Measurements from ENCODE around the gene DIO3. TPM values are rescaled to one million over a fixed set of nuclear protein-coding genes. Genes with fewer than 3 reads are reported as not detected.
A peak's percentile ranks its signal among the peaks of the same experiment; 100 is the strongest.

The DIO3 gene
- total and polyA plus RNA-seq, 8 donors, result 0.12 to 2.1 (median 0.79) TPM

DNA sequence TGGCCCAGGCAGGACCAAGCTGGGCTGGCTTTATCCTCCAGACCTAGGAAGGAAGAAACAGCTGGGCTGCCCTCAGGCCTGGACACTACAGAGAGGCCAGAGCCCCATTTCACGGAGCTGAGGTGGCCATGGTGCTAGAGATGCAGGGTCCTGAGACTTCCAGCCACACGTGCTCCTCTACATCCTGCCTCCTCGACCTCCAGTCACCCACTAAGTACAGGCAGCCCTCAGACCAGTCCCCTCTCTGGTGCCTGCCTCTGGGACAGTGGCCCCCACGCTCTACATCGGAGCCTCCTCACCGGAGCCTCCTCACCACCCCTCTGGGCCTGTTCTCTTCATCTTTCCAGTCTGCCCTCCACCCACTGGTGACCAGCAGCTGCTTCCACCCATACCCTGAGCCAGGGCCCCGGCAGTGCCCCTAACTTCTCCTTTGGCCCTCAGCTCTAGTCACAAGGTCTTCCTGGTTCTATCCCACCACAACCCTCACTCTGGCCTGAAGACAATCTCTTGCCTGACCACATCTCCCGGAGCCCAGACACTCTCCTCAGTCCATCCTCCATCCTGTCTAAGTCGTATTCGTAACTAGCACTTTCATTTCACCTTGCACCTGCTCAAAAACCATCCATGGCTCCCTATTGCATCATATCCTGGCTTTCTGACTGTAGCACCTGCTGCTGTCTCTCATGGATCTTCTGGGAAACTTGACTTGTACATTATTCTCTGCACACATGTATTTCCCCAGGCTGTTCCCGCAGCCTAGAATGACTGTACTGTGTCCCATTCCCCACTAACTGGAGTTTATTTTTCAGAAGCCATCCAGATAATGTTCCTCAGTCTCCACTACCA, 43.9 kb downstream of the DIO3 start:
- intact Hi-C loops (cut with DNase I), result no loop called here
- peak in 3 of 6 donors; percentile 3 to 22 (median 4) for DNase-seq
- WGBS, 2 donors, result 78 to 89% methylated on average over 11 of the region's 11 CpGs
- ATAC-seq, result no peak
- no peak overlapping the region for H3K27ac ChIP-seq
- no peaks in the 10 kb centered on the region for H3K9me3 ChIP-seq
- no peaks in the 10 kb centered on the region for H3K4me1 ChIP-seq
- no peak overlapping the region for H3K4me3 ChIP-seq
- TF ChIP-seq, protein P1, sequence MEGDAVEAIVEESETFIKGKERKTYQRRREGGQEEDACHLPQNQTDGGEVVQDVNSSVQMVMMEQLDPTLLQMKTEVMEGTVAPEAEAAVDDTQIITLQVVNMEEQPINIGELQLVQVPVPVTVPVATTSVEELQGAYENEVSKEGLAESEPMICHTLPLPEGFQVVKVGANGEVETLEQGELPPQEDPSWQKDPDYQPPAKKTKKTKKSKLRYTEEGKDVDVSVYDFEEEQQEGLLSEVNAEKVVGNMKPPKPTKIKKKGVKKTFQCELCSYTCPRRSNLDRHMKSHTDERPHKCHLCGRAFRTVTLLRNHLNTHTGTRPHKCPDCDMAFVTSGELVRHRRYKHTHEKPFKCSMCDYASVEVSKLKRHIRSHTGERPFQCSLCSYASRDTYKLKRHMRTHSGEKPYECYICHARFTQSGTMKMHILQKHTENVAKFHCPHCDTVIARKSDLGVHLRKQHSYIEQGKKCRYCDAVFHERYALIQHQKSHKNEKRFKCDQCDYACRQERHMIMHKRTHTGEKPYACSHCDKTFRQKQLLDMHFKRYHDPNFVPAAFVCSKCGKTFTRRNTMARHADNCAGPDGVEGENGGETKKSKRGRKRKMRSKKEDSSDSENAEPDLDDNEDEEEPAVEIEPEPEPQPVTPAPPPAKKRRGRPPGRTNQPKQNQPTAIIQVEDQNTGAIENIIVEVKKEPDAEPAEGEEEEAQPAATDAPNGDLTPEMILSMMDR (IDR thresholded peaks at IDR 0.05), result no peak
- FAIRE-seq, result no peak
- H3K27me3 ChIP-seq, result peaks cover 0 to 4% (median 0%) of the 10 kb centered on the region in 4 donors
- no peaks in the 10 kb centered on the region for H3K36me3 ChIP-seq

DNA sequence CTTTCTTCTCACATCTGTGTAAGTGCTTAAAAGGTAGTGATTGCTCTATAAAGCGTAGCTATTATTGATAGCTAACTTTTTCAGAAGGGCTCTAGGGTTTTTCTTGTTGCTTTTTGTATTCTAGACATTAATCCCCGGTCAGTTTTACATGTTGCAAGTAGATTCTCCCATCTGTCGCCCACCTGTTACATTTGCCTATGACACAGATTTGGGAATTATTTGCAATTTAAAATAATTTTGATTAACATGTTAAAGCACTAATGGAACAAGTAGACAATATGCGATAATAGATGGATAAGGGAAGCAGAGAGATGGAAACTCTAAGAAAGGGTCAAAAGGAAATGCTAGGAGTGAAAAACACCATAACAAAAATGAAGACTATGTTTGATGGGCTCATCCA, 44.5 kb downstream of the DIO3 start:
- TF ChIP-seq, protein P1 (IDR thresholded peaks at IDR 0.05), result no peak
- intact Hi-C loops (cut with DNase I), result no loop called here
- ATAC-seq (no peak), FAIRE-seq (no peak), DNase-seq (no peak)
- no peaks in the 10 kb centered on the region for H3K4me1 ChIP-seq
- H3K9me3 ChIP-seq, result no peaks in the 10 kb centered on the region
- H3K36me3 ChIP-seq, result no peaks in the 10 kb centered on the region
- WGBS, 2 donors, result 75 to 85% methylated on average over 4 of the region's 4 CpGs
- H3K4me3 ChIP-seq, result no peak overlapping the region
- H3K27ac ChIP-seq, result no peak overlapping the region
- H3K27me3 ChIP-seq, result peaks cover 0 to 4% (median 0%) of the 10 kb centered on the region in 4 donors

Other genes with a start within 250 kb of the DIO3 start
- 10 to 100 TPM; 49.8 to 76.1 (median 62.6) TPM for gene PPP2R5C, start 200.2 kb downstream of the DIO3 start, total RNA-seq
- 10 to 100 TPM; 41.6 to 47.5 TPM for gene PPP2R5C, start 200.2 kb downstream of the DIO3 start, polyA plus RNA-seq